Renal cortical epithelial cell (primary cell): ENCODE data around the gene KRTAP5-9. TPM values are rescaled to one million over a fixed set of nuclear protein-coding genes. Genes with fewer than 3 reads are reported as not detected.
"Not testable (repeated sequence)": the region's sequence is repeated elsewhere in the genome, so short reads cannot be mapped to it uniquely, and the experiment has no call there.

Source experiments
- DNase-seq: peaks from one replicate; pipeline ENCODE4 v3.0.0-alpha.2; 2011; ENCODE audit warnings: low read depth
- total RNA-seq: library from RNA; depleted of rRNA; stranded (reverse); fragments of >200 nt; gene quantifications from 2 replicates; pipeline ENCODE4 v1.2.3, GENCODE V29; 2014

KRTAP5-9 gene
- total RNA-seq, 1 donor from 2014 or later: not detected

- DNase-seq: not testable (repeated sequence)
These were observed 34.7 kb downstream of the KRTAP5-9 start for GRCh38 chr11:71582969-71583368.

DNA sequence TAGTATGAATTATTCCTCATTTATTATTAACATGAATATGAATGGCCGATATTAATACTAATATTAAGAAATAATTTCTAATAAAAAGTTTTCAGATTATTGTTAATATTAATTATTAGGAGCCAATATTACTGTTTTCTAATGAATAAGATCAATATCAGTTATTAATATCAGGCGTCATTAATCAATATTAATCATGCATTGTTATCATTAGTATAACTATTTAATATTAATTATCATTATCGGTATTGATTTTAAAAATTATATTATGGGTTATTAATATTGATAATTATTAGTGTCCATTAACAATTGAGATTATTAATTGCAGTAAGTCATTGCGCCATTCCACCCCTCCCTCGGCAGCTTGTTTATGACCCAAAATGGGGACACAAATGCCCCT is 37.5 kb downstream of the KRTAP5-9 start:
- DNase-seq: not testable (repeated sequence)

DNA sequence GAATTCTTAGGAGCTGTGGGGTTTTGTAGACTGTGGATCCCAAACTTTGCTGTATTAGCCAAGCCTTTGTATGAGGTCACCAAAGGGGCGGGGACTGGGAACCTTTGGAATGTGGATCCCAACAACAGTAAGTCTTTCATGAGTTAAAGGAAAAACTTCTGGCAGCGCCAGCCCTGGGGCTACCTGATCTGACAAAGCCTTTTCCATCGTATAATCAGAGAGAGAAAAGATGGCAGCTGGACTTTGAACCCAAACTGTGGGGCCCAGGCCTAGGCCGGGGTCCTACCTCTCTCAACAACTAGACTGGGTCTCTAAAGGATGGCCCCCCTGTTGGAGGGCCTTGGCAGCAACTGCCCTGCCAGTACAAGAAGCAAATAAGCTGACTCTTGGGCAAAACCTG is 40.1 kb downstream of the KRTAP5-9 start:
- not testable (repeated sequence) for DNase-seq

- peak; percentile 15 for DNase-seq
These were observed 40.8 kb downstream of the KRTAP5-9 start for GRCh38 chr11:71588822-71589545.

- not testable (repeated sequence) for DNase-seq
These were observed 41.3 kb downstream of the KRTAP5-9 start for GRCh38 chr11:71589546-71589920.

Other genes starting within 250 kb of the KRTAP5-9 start
- gene DHCR7, start 100.0 kb upstream of the KRTAP5-9 start, total RNA-seq: 28.0 and 58.7 TPM in 2 replicates
- 68.9 and 80.6 TPM in 2 replicates for gene NADSYN1, start 95.2 kb upstream of the KRTAP5-9 start, total RNA-seq
- not detected in 2 replicates for gene KRTAP5-7, start 21.2 kb upstream of the KRTAP5-9 start, total RNA-seq
- gene KRTAP5-8, start 10.4 kb upstream of the KRTAP5-9 start, total RNA-seq: not detected in 2 replicates
- gene KRTAP5-10, start 17.1 kb downstream of the KRTAP5-9 start, total RNA-seq: not detected in 2 replicates
- gene KRTAP5-11, start 34.5 kb downstream of the KRTAP5-9 start, total RNA-seq: not detected in 2 replicates